ENCODE data around the gene TDRD7.

- TF ChIP-seq CTCF (IDR thresholded peaks at IDR 0.05) (no peak), EZH2 (IDR thresholded peaks at IDR 0.05; ENCODE audit: borderline replicate concordance, insufficient read depth, low read depth, low read length, poor library complexity, severe bottlenecking) (no peak)
Measured at GRCh38 chr9:97501972-97502221, 90.0 kb downstream of the TDRD7 start.

All from B cell (primary cell).